SU-DHL-6 (cell line): ENCODE results near the gene AGBL4.

ENCODE experiments used
- H2AFZ ChIP-seq: fragments of 200-600 bp; sonication (generic); 2 replicates; pipeline ENCODE4 v1.6.1; 2014; ENCODE audit warnings: low read depth, mild to moderate bottlenecking, moderate library complexity, mixed read lengths, antibody characterized with exemption, low read length; ENCODE audit not compliant: severe bottlenecking
- H3F3A ChIP-seq: fragments of 200-600 bp; shearing (Covaris generic); 2 replicates; pipeline ENCODE4 v1.6.0; 2016; ENCODE audit warnings: antibody characterized with exemption, mild to moderate bottlenecking; ENCODE audit not compliant: insufficient read depth
- H3K27ac ChIP-seq: fragments of 200-600 bp; sonication (generic); 2 replicates; pipeline ENCODE4 v1.5.1; 2016; ENCODE audit warnings: low read depth, mild to moderate bottlenecking, low read length, moderate library complexity, mixed read lengths
- H3K27me3 ChIP-seq: fragments of 200-600 bp; sonication (generic), shearing (Covaris generic); 2 replicates; pipeline ENCODE4 v1.6.0; 2014; ENCODE audit warnings: mild to moderate bottlenecking, low read length
- H3K36me3 ChIP-seq: fragments of 200-600 bp; sonication (generic); 2 replicates; pipeline ENCODE4 v1.6.1; 2014; ENCODE audit warnings: mild to moderate bottlenecking, low read length, mixed read lengths
- H3K4me2 ChIP-seq: fragments of 300-600, 200-600 bp; shearing (Covaris generic), sonication (generic); 2 replicates; pipeline ENCODE4 v1.6.0; 2014; ENCODE audit warnings: low read length, low read depth, mild to moderate bottlenecking; ENCODE audit not compliant: poor library complexity, severe bottlenecking
- H3K4me3 ChIP-seq: fragments of 200-600 bp; sonication (generic); 2 replicates; pipeline ENCODE4 v1.5.1; 2014; ENCODE audit warnings: antibody characterized with exemption, low read length, mild to moderate bottlenecking, mixed read lengths; ENCODE audit not compliant: insufficient read depth, poor library complexity, severe bottlenecking
- H3K79me2 ChIP-seq: fragments of 200-600 bp; sonication (generic); 2 replicates; pipeline ENCODE4 v1.6.1; 2014; ENCODE audit warnings: mild to moderate bottlenecking, low read length, moderate library complexity; ENCODE audit not compliant: insufficient read depth
- H3K9ac ChIP-seq: fragments of 200-600 bp; sonication (generic); 2 replicates; pipeline ENCODE4 v1.7.0; 2014; ENCODE audit warnings: mild to moderate bottlenecking, low read length
- H3K9me2 ChIP-seq: fragments of 200-600 bp; sonication (generic); replicated peaks from 2 replicates; pipeline ENCODE4 v1.6.1; 2014; ENCODE audit warnings: low read length; ENCODE audit not compliant: insufficient read depth
- H3K9me3 ChIP-seq: fragments of 200-600 bp; sonication (generic); 2 replicates; pipeline ENCODE4 v1.6.1; 2014; ENCODE audit warnings: low read length, mixed read lengths; ENCODE audit not compliant: insufficient read depth
- H4K20me1 ChIP-seq: fragments of 200-600 bp; sonication (generic); 2 replicates; pipeline ENCODE4 v1.6.1; 2014; ENCODE audit warnings: low read depth, mild to moderate bottlenecking, antibody characterized with exemption, low read length, moderate library complexity, mixed read lengths
- EZH2phosphoT487 ChIP-seq: fragments of 200-600 bp; sonication (generic), shearing (Covaris generic); conservative IDR thresholded peaks from 2 replicates; pipeline ENCODE4 v1.6.1; 2018; ENCODE audit warnings: mild to moderate bottlenecking, antibody characterized with exemption, low read length, moderate library complexity, mixed read lengths
- TF ChIP-seq, protein P1 (sequence below): fragments of 200-600 bp; sonication (generic); IDR thresholded peaks from one replicate; pipeline ENCODE4 v1.5.1; 2017; ENCODE audit warnings: antibody characterized with exemption, mild to moderate bottlenecking, low read length, moderate library complexity; ENCODE audit not compliant: insufficient read depth, poor library complexity, severe bottlenecking

The AGBL4 gene

GRCh38 chr1:49252917-49253316 lies 770.8 kb downstream of the AGBL4 start:
- Histone ChIP-seq H3K27me3 (no peaks in the 10 kb centered on the region), H3K79me2 (no peaks in the 10 kb centered on the region), H3K36me3 (no peaks in the 10 kb centered on the region), H3K4me3 (no peak overlapping the region), H4K20me1 (no peaks in the 10 kb centered on the region), H3K27ac (no peak overlapping the region), H2AFZ (no peak overlapping the region), H3K9me2 (no peaks in the 10 kb centered on the region), H3K4me2 (no peak overlapping the region), H3K9ac (no peak overlapping the region), H3K9me3 (no peaks in the 10 kb centered on the region), H3F3A (no peaks in the 10 kb centered on the region)
- TF ChIP-seq, protein P1, sequence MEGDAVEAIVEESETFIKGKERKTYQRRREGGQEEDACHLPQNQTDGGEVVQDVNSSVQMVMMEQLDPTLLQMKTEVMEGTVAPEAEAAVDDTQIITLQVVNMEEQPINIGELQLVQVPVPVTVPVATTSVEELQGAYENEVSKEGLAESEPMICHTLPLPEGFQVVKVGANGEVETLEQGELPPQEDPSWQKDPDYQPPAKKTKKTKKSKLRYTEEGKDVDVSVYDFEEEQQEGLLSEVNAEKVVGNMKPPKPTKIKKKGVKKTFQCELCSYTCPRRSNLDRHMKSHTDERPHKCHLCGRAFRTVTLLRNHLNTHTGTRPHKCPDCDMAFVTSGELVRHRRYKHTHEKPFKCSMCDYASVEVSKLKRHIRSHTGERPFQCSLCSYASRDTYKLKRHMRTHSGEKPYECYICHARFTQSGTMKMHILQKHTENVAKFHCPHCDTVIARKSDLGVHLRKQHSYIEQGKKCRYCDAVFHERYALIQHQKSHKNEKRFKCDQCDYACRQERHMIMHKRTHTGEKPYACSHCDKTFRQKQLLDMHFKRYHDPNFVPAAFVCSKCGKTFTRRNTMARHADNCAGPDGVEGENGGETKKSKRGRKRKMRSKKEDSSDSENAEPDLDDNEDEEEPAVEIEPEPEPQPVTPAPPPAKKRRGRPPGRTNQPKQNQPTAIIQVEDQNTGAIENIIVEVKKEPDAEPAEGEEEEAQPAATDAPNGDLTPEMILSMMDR: no peak
- no peak for TF ChIP-seq EZH2phosphoT487

- Histone ChIP-seq H3K79me2 (no peaks in the 10 kb centered on the region), H3K9me3 (no peaks in the 10 kb centered on the region), H4K20me1 (no peaks in the 10 kb centered on the region), H3K9me2 (no peaks in the 10 kb centered on the region), H3F3A (no peaks in the 10 kb centered on the region), H3K36me3 (no peaks in the 10 kb centered on the region), H3K27ac (no peak overlapping the region), H3K9ac (no peak overlapping the region), H3K27me3 (no peaks in the 10 kb centered on the region), H2AFZ (no peak overlapping the region), H3K4me2 (no peak overlapping the region), H3K4me3 (no peak overlapping the region)
- TF ChIP-seq, protein P1: no peak
These were observed 772.6 kb downstream of the AGBL4 start for GRCh38 chr1:49251019-49251784.

DNA sequence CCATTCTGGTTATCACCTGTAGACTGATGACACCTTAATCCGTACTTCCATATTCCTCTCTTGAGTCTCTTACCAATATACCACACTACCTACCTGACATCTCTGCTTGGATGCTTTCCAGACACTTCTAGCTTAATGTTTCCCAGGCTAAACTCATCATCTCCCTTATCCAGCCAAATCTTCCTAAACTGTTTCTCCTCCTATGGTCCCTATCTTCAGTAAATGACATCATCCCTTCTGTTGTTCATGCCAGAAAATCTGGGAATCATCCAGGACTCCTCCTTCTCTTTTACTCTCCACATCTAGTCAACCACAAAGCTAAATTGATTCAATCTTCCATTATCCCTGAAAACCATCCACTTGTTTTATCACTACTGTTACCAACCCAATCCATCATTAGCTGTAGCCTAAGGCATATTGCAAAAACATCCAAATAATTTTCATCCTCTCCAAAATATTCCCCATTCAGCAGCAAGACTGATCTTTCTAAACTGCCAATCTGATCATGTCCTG lies 783.0 kb downstream of the AGBL4 start:
- H3K9me3 ChIP-seq: no peaks in the 10 kb centered on the region
- no peaks in the 10 kb centered on the region for H3K9me2 ChIP-seq
- H3K4me3 ChIP-seq: no peak overlapping the region
- no peaks in the 10 kb centered on the region for H4K20me1 ChIP-seq
- no peak overlapping the region for H3K27ac ChIP-seq
- H3K9ac ChIP-seq: no peak overlapping the region
- no peak overlapping the region for H2AFZ ChIP-seq
- no peaks in the 10 kb centered on the region for H3K79me2 ChIP-seq
- H3K27me3 ChIP-seq: no peaks in the 10 kb centered on the region
- H3K4me2 ChIP-seq: no peak overlapping the region
- TF ChIP-seq EZH2phosphoT487: no peak
- TF ChIP-seq, protein P1: no peak
- H3K36me3 ChIP-seq: no peaks in the 10 kb centered on the region
- no peaks in the 10 kb centered on the region for H3F3A ChIP-seq
